Activated CD8-positive, alpha-beta T cell treated with anti-CD3 and anti-CD28 coated beads for 36 hours (primary cell): Measurements from ENCODE around the gene FAM131C. TPM values are rescaled to one million over a fixed set of nuclear protein-coding genes. Genes with fewer than 3 reads are reported as not detected.
"Not testable (repeated sequence)": the region's sequence is repeated elsewhere in the genome, so short reads cannot be mapped to it uniquely, and the experiment has no call there.

Experiments
- ATAC-seq: fragments of 200-7000 bp; cut with Tn5 transposase; one replicate; pipeline ENCODE4 v1.10.0; 2021; ENCODE audit warnings: mild to moderate bottlenecking, moderate library complexity
- CTCF ChIA-PET: fragments of 350-600 bp; sonication (Branson Sonifier 250); formaldehyde crosslinking; loops from one replicate; lab custom pipeline; 2021; ENCODE audit warnings: antibody characterized with exemption; lab: Charles Lee
- POLR2A ChIA-PET: fragments of 350-600 bp; sonication (Branson Sonifier 250); formaldehyde crosslinking; loops from one replicate; lab custom pipeline; 2021; ENCODE audit warnings: antibody characterized with exemption; lab: Charles Lee
- DNase-seq: peaks from one replicate; pipeline ENCODE4 v3.0.0-alpha.2; 2020
- H3K27ac Mint-ChIP-seq: one replicate; pipeline ENCODE4 v1.8.0; 2021; ENCODE audit warnings: mild to moderate bottlenecking, mixed read lengths
- H3K27me3 Mint-ChIP-seq: one replicate; pipeline ENCODE4 v1.8.0; 2021; ENCODE audit warnings: mixed read lengths
- H3K36me3 Mint-ChIP-seq: one replicate; pipeline ENCODE4 v1.8.0; 2021; ENCODE audit warnings: low read depth, mixed read lengths
- H3K4me1 Mint-ChIP-seq: one replicate; pipeline ENCODE4 v1.8.0; 2021; ENCODE audit warnings: low read depth, mixed read lengths
- H3K4me3 Mint-ChIP-seq: one replicate; pipeline ENCODE4 v1.8.0; 2021; ENCODE audit warnings: mild to moderate bottlenecking, moderate library complexity, mixed read lengths
- H3K9me3 Mint-ChIP-seq: one replicate; pipeline ENCODE4 v1.8.0; 2021; ENCODE audit warnings: mixed read lengths
- intact Hi-C: fragments of 100-400 bp; cut with micrococcal nuclease; formaldehyde crosslinking; loops from one replicate; pipeline ENCODE4 v1.10.0; 2022
- total RNA-seq, 2 experiments: library from RNA; stranded (reverse); gene quantifications; one replicate each; pipeline ENCODE4 v1.2.3, GENCODE V29; 2021
- TF ChIP-seq, protein P1 (sequence below): fragments of 200-600 bp; IDR thresholded peaks from one replicate; pipeline ENCODE4 v1.8.0; 2022; ENCODE audit warnings: antibody characterized with exemption, mild to moderate bottlenecking

FAM131C gene
- total RNA-seq, 2 experiments from 2014 or later: 0.70 to 0.87 TPM

GRCh38 chr1:16065269-16065576 lies 8.2 kb downstream of the FAM131C start:
- Mint-ChIP-seq H3K27me3 (peaks cover 3% of the 10 kb centered on the region), H3K4me1 (peaks cover 8% of the 10 kb centered on the region), H3K4me3 (no peak overlapping the region), H3K9me3 (no peaks in the 10 kb centered on the region), H3K27ac (no peak overlapping the region), H3K36me3 (no peaks in the 10 kb centered on the region)
- DNase-seq: no peak
- intact Hi-C loops: no loop called here
- POLR2A ChIA-PET: interaction anchor here (0.6 kb wide), 2 partner anchors 225 to 228 kb away, joined by 3 to 4 read pairs; no protein-coding TSS in a partner anchor
- TF ChIP-seq, protein P1, sequence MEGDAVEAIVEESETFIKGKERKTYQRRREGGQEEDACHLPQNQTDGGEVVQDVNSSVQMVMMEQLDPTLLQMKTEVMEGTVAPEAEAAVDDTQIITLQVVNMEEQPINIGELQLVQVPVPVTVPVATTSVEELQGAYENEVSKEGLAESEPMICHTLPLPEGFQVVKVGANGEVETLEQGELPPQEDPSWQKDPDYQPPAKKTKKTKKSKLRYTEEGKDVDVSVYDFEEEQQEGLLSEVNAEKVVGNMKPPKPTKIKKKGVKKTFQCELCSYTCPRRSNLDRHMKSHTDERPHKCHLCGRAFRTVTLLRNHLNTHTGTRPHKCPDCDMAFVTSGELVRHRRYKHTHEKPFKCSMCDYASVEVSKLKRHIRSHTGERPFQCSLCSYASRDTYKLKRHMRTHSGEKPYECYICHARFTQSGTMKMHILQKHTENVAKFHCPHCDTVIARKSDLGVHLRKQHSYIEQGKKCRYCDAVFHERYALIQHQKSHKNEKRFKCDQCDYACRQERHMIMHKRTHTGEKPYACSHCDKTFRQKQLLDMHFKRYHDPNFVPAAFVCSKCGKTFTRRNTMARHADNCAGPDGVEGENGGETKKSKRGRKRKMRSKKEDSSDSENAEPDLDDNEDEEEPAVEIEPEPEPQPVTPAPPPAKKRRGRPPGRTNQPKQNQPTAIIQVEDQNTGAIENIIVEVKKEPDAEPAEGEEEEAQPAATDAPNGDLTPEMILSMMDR: no peak
- ATAC-seq: no peak
- CTCF ChIA-PET: no interaction called here

- Mint-ChIP-seq H3K4me1 (peaks cover 4% of the 10 kb centered on the region), H3K4me3 (no peak overlapping the region), H3K27ac (no peak overlapping the region), H3K9me3 (no peaks in the 10 kb centered on the region), H3K27me3 (peaks cover 3% of the 10 kb centered on the region), H3K36me3 (no peaks in the 10 kb centered on the region)
- ATAC-seq (no peak), DNase-seq (no peak)
- POLR2A ChIA-PET: interaction anchor here (0.6 kb wide), 2 partner anchors 225 to 228 kb away, joined by 3 to 4 read pairs; no protein-coding TSS in a partner anchor
- CTCF ChIA-PET: interaction anchor here (1.3 kb wide), 1 partner anchor 55 kb away, joined by 3 read pairs; no protein-coding TSS in a partner anchor
- intact Hi-C loops: no loop called here
- TF ChIP-seq, protein P1: no peak
Observed at GRCh38 chr1:16064536-16065268, 8.7 kb downstream of the FAM131C start.

GRCh38 chr1:16063921-16064320 lies 9.5 kb downstream of the FAM131C start:
- TF ChIP-seq, protein P1: no peak
- H3K4me3 Mint-ChIP-seq: no peak overlapping the region
- no peak for DNase-seq
- H3K27me3 Mint-ChIP-seq: peaks cover 3% of the 10 kb centered on the region
- no peaks in the 10 kb centered on the region for H3K36me3 Mint-ChIP-seq
- ATAC-seq: no peak
- intact Hi-C loops: no loop called here
- no peak overlapping the region for H3K27ac Mint-ChIP-seq
- ChIA-PET CTCF (interaction anchor here (1.3 kb wide), 1 partner anchor 54 kb away, joined by 3 read pairs; no protein-coding TSS in a partner anchor), POLR2A (interaction anchor here (0.7 kb wide), 1 partner anchor 11 kb away, joined by 3 read pairs; no protein-coding TSS in a partner anchor)
- no peaks in the 10 kb centered on the region for H3K9me3 Mint-ChIP-seq
- peaks cover 4% of the 10 kb centered on the region for H3K4me1 Mint-ChIP-seq

- no peaks in the 10 kb centered on the region for H3K36me3 Mint-ChIP-seq
- DNase-seq: no peak
- intact Hi-C loops: no loop called here
- peaks cover 4% of the 10 kb centered on the region for H3K4me1 Mint-ChIP-seq
- H3K27me3 Mint-ChIP-seq: peaks cover 2% of the 10 kb centered on the region
- H3K4me3 Mint-ChIP-seq: no peak overlapping the region
- ATAC-seq: no peak
- POLR2A ChIA-PET: interaction anchor here (0.7 kb wide), 1 partner anchor 11 kb away, joined by 3 read pairs; no protein-coding TSS in a partner anchor
- no peak overlapping the region for H3K27ac Mint-ChIP-seq
- TF ChIP-seq, protein P1: no peak
- CTCF ChIA-PET: interaction anchor here (1.3 kb wide), 1 partner anchor 53 kb away, joined by 3 read pairs; no protein-coding TSS in a partner anchor
- no peaks in the 10 kb centered on the region for H3K9me3 Mint-ChIP-seq
Observed at GRCh38 chr1:16063226-16063829, 10.1 kb downstream of the FAM131C start.

GRCh38 chr1:16062687-16063075 lies 10.8 kb downstream of the FAM131C start:
- H3K27ac Mint-ChIP-seq, H3K27me3 Mint-ChIP-seq, H3K9me3 Mint-ChIP-seq, DNase-seq, ATAC-seq, intact Hi-C loops, H3K36me3 Mint-ChIP-seq, CTCF ChIA-PET, H3K4me1 Mint-ChIP-seq, POLR2A ChIA-PET, H3K4me3 Mint-ChIP-seq: not testable (repeated sequence)

GRCh38 chr1:16061989-16062686 lies 11.3 kb downstream of the FAM131C start:
- H3K27me3 Mint-ChIP-seq, intact Hi-C loops, H3K27ac Mint-ChIP-seq, H3K36me3 Mint-ChIP-seq, DNase-seq, H3K4me1 Mint-ChIP-seq, POLR2A ChIA-PET, CTCF ChIA-PET, ATAC-seq, H3K9me3 Mint-ChIP-seq, H3K4me3 Mint-ChIP-seq: not testable (repeated sequence)
